MCF 10A (cell line): ENCODE results near the gene SEMA3F. TPM values are rescaled to one million over a fixed set of nuclear protein-coding genes. Genes with fewer than 3 reads are reported as not detected.

Experiments
- BruUV-seq: library from RNA; stranded (reverse); fragments of 400-500 nt; replicated peaks from 2 replicates; lab custom pipeline; 2021; lab: Mats Ljungman, UMichigan
- CTCF ChIA-PET: fragments of 300-600 bp; sonication (Branson Sonifier 250); formaldehyde crosslinking; extraction: SDS; loops from one replicate; lab custom pipeline; 2021; ENCODE audit warnings: antibody characterized with exemption, inconsistent platforms; lab: Yijun Ruan, JAX
- POLR2A ChIA-PET: fragments of 300-600, 350-650 bp; sonication (Branson Sonifier 250); formaldehyde crosslinking; extraction: SDS; loops from one replicate; lab custom pipeline; 2020; ENCODE audit warnings: antibody characterized with exemption, inconsistent platforms; lab: Yijun Ruan, JAX
- DNase-seq: peaks from one replicate; pipeline ENCODE4 v3.0.0-alpha.2; 2018; ENCODE audit not compliant: unreplicated experiment
- H3K27ac Mint-ChIP-seq: one replicate; pipeline ENCODE4 v1.8.0; 2022; ENCODE audit warnings: mild to moderate bottlenecking, low read depth, mixed read lengths; ENCODE audit not compliant: unreplicated experiment
- H3K27me3 Mint-ChIP-seq: one replicate; pipeline ENCODE4 v1.8.0; 2022; ENCODE audit warnings: mixed read lengths; ENCODE audit not compliant: insufficient read depth, unreplicated experiment
- H3K36me3 Mint-ChIP-seq: one replicate; pipeline ENCODE4 v1.8.0; 2022; ENCODE audit warnings: mild to moderate bottlenecking, moderate library complexity, mixed read lengths; ENCODE audit not compliant: insufficient read depth, unreplicated experiment
- H3K4me1 Mint-ChIP-seq: one replicate; pipeline ENCODE4 v1.8.0; 2022; ENCODE audit warnings: mixed read lengths; ENCODE audit not compliant: insufficient read depth, unreplicated experiment
- H3K4me3 Mint-ChIP-seq: one replicate; pipeline ENCODE4 v1.8.0; 2022; ENCODE audit warnings: mild to moderate bottlenecking, moderate library complexity, mixed read lengths; ENCODE audit not compliant: unreplicated experiment
- H3K9me3 Mint-ChIP-seq: one replicate; pipeline ENCODE4 v1.8.0; 2022; ENCODE audit warnings: mixed read lengths; ENCODE audit not compliant: unreplicated experiment
- CTCF ChIP-seq: fragments of 200-600 bp; IDR thresholded peaks from one replicate; pipeline ENCODE4 v1.8.0; 2022; ENCODE audit warnings: antibody characterized with exemption, mild to moderate bottlenecking; ENCODE audit not compliant: unreplicated experiment
- intact Hi-C: fragments of 100-400 bp; cut with micrococcal nuclease; formaldehyde crosslinking; loops from 2 replicates; pipeline ENCODE4 v1.14.1; 2022
- total RNA-seq: library from RNA; stranded (reverse); gene quantifications from 2 replicates; pipeline ENCODE4 v1.2.3, GENCODE V29; 2022

Gene SEMA3F
- total RNA-seq, 1 experiment from 2014 or later: 34.6 TPM

- Mint-ChIP-seq H3K27ac (peak overlapping the region; percentile 16), H3K27me3 (peaks cover 12% of the 10 kb centered on the region), H3K9me3 (no peaks in the 10 kb centered on the region), H3K4me3 (no peak overlapping the region), H3K36me3 (no peaks in the 10 kb centered on the region), H3K4me1 (peaks cover 28% of the 10 kb centered on the region)
- TF ChIP-seq CTCF: no peak
- intact Hi-C loops: no loop called here
- peak; percentile 44 for DNase-seq
- CTCF ChIA-PET: no interaction called here
- no TSS peak for BruUV-seq
- POLR2A ChIA-PET: no interaction called here
Measured at GRCh38 chr3:50146316-50146901, 8.7 kb upstream of the SEMA3F start.

- DNase-seq: no peak
- no peak for TF ChIP-seq CTCF
- Mint-ChIP-seq H3K4me1 (peaks cover 34% of the 10 kb centered on the region), H3K27me3 (peaks cover 9% of the 10 kb centered on the region), H3K36me3 (no peaks in the 10 kb centered on the region), H3K4me3 (no peak overlapping the region), H3K9me3 (no peaks in the 10 kb centered on the region), H3K27ac (peak overlapping the region; percentile 16)
- intact Hi-C loops: no loop called here
- ChIA-PET CTCF (interaction anchor here (0.8 kb wide), 1 partner anchor 79 kb away, joined by 5 read pairs; no protein-coding TSS in a partner anchor), POLR2A (interaction anchor here (1.3 kb wide), 1 partner anchor 11 kb away, joined by 3 read pairs; no protein-coding TSS in a partner anchor)
- no TSS peak for BruUV-seq
Measured at GRCh38 chr3:50147016-50147415, 8.1 kb upstream of the SEMA3F start.

GRCh38 chr3:50147447-50147846 lies 7.7 kb upstream of the SEMA3F start:
- CTCF ChIA-PET: interaction anchor here (0.6 to 1.2 kb wide), 3 partner anchors 10 to 79 kb away, joined by 3 to 5 read pairs (median 3); no protein-coding TSS in a partner anchor
- no peaks in the 10 kb centered on the region for H3K36me3 Mint-ChIP-seq
- no peaks in the 10 kb centered on the region for H3K9me3 Mint-ChIP-seq
- H3K4me3 Mint-ChIP-seq: no peak overlapping the region
- BruUV-seq: no TSS peak
- H3K4me1 Mint-ChIP-seq: peaks cover 33% of the 10 kb centered on the region
- no peak overlapping the region for H3K27ac Mint-ChIP-seq
- H3K27me3 Mint-ChIP-seq: peaks cover 4% of the 10 kb centered on the region
- DNase-seq: no peak
- intact Hi-C loops: no loop called here
- POLR2A ChIA-PET: interaction anchor here (1.0 to 1.3 kb wide), 2 partner anchors 11 to 16 kb away, joined by 3 to 4 read pairs; no protein-coding TSS in a partner anchor
- TF ChIP-seq CTCF: no peak

GRCh38 chr3:50147861-50148260 lies 7.3 kb upstream of the SEMA3F start:
- no peak for DNase-seq
- Mint-ChIP-seq H3K4me1 (peaks cover 31% of the 10 kb centered on the region), H3K9me3 (no peaks in the 10 kb centered on the region), H3K27ac (peak overlapping the region; percentile 29), H3K36me3 (no peaks in the 10 kb centered on the region), H3K27me3 (peaks cover under 1% of the 10 kb centered on the region), H3K4me3 (no peak overlapping the region)
- TF ChIP-seq CTCF: no peak
- intact Hi-C loops: no loop called here
- ChIA-PET CTCF (interaction anchor here (0.6 to 1.2 kb wide), 4 partner anchors 10 to 79 kb away, joined by 3 to 5 read pairs (median 4); no protein-coding TSS in a partner anchor), POLR2A (interaction anchor here (1.0 to 1.3 kb wide), 2 partner anchors 10 to 16 kb away, joined by 3 to 4 read pairs; no protein-coding TSS in a partner anchor)
- BruUV-seq: no TSS peak
